ENCODE results near the gene FAM174C. TPM values are rescaled to one million over a fixed set of nuclear protein-coding genes. Genes with fewer than 3 reads are reported as not detected.

Gene FAM174C
- total and polyA plus RNA-seq, 10 of the 15 experiments (the other 5 are each of a cell fraction or from before 2014, with no cell fraction given), result 0.89 to 94.6 (median 43.6) TPM

GRCh38 chr19:1241417-1242095 lies 33.8 kb upstream of the FAM174C start, which contains the start of gene ATP5F1D (continued):
- TF ChIP-seq ZNF687 (IDR thresholded peaks at IDR 0.05) (peak; percentile 72), NFIC (IDR thresholded peaks at IDR 0.05; ENCODE audit: low read depth, low read length) (no peak), GABPA (IDR thresholded peaks at IDR 0.05; ENCODE audit: low read depth) (no peak), FOS (IDR thresholded peaks at IDR 0.05; ENCODE audit: borderline replicate concordance, extremely low read depth, insufficient read length) (no peak), CHD2 (IDR thresholded peaks at IDR 0.05; ENCODE audit: borderline replicate concordance, low read depth, low read length) (peak; percentile 87), EED (IDR thresholded peaks at IDR 0.05; ENCODE audit: low read depth) (no peak), BHLHE40 (IDR thresholded peaks at IDR 0.05; ENCODE audit: borderline replicate concordance in 1 of 2, low read depth in 2 of 2, low read length in 1 of 2) (peak; percentile 35 to 82; a peak in 1 of 4 replicates), CEBPZ (IDR thresholded peaks at IDR 0.05; ENCODE audit: low read depth, low read length) (no peak), YY1 (IDR thresholded peaks at IDR 0.05; ENCODE audit: low read depth, low read length) (peak; percentile 74; the same call in 1 of the 2 replicates), ZBED1 (IDR thresholded peaks at IDR 0.05; ENCODE audit: borderline replicate concordance) (no peak), POU2F2 (IDR thresholded peaks at IDR 0.05; ENCODE audit: borderline replicate concordance, low read depth, low read length) (no peak), IKZF1 (conservative IDR thresholded peaks at IDR 0.05) (peak; percentile 100), PBX3 (IDR thresholded peaks at IDR 0.05; ENCODE audit: insufficient replicate concordance, low read depth, low read length) (no peak), SMAD1 (IDR thresholded peaks at IDR 0.05; ENCODE audit: low read depth, partially characterized antibody) (no peak), KDM1A (IDR thresholded peaks at IDR 0.05; ENCODE audit: borderline replicate concordance) (no peak), CREM (IDR thresholded peaks at IDR 0.05; ENCODE audit: low read depth) (peak; percentile 98), ZBTB4 (CRISPR knock-in tag; IDR thresholded peaks at IDR 0.05) (no peak), HDAC6 (IDR thresholded peaks at IDR 0.05; ENCODE audit: unreplicated experiment) (no peak)

Data from GM12878 (cell line).